Endodermal cell (in vitro differentiated cells): ENCODE data around the gene RELA. TPM values are rescaled to one million over a fixed set of nuclear protein-coding genes. Genes with fewer than 3 reads are reported as not detected.

ENCODE experiments used
- DNase-seq: peaks from one replicate; pipeline ENCODE4 v3.0.0-alpha.2; 2017
- H3K27ac ChIP-seq: 2 replicates; pipeline ENCODE4 v1.5.1; 2013; ENCODE audit warnings: mild to moderate bottlenecking, low read depth, low read length, moderate library complexity
- H3K27me3 ChIP-seq: 2 replicates; pipeline ENCODE4 v1.6.1; 2013; ENCODE audit warnings: mild to moderate bottlenecking, low read length, moderate library complexity; ENCODE audit not compliant: insufficient read depth, control insufficient read depth, poor library complexity, severe bottlenecking
- H3K36me3 ChIP-seq: 2 replicates; pipeline ENCODE4 v1.7.0; 2013; ENCODE audit warnings: mild to moderate bottlenecking, low read length, moderate library complexity; ENCODE audit not compliant: control insufficient read depth, insufficient read depth
- H3K4me1 ChIP-seq: one replicate; pipeline ENCODE4 v1.7.0; 2013; ENCODE audit warnings: low read length; ENCODE audit not compliant: control insufficient read depth, insufficient read depth
- H3K4me3 ChIP-seq: 2 replicates; pipeline ENCODE4 v1.5.1; 2013; ENCODE audit warnings: mild to moderate bottlenecking, low read length, moderate library complexity
- H3K9ac ChIP-seq: 2 replicates; pipeline ENCODE4 v1.6.1; 2013; ENCODE audit warnings: mild to moderate bottlenecking, low read length, moderate library complexity; ENCODE audit not compliant: poor library complexity, severe bottlenecking; ENCODE audit errors: extremely low read depth
- H3K9me3 ChIP-seq: 2 replicates; pipeline ENCODE4 v1.6.1; 2013; ENCODE audit warnings: mild to moderate bottlenecking, low read length, moderate library complexity; ENCODE audit not compliant: control insufficient read depth
- H3K27ac Mint-ChIP-seq: 2 replicates; pipeline ENCODE4 v1.8.0; 2020; ENCODE audit warnings: mixed read lengths
- H3K27me3 Mint-ChIP-seq: 2 replicates; pipeline ENCODE4 v1.8.0; 2021; ENCODE audit warnings: mild to moderate bottlenecking, mixed read lengths; ENCODE audit not compliant: insufficient read depth
- H3K36me3 Mint-ChIP-seq: 2 replicates; pipeline ENCODE4 v1.8.0; 2020; ENCODE audit warnings: low read depth, mixed read lengths
- H3K4me1 Mint-ChIP-seq: 2 replicates; pipeline ENCODE4 v1.8.0; 2020; ENCODE audit warnings: mixed read lengths
- H3K4me3 Mint-ChIP-seq: 2 replicates; pipeline ENCODE4 v1.8.0; 2020; ENCODE audit warnings: mild to moderate bottlenecking, moderate library complexity, mixed read lengths
- H3K9me3 Mint-ChIP-seq: 2 replicates; pipeline ENCODE4 v1.8.0; 2020; ENCODE audit warnings: mild to moderate bottlenecking, mixed read lengths
- CTCF ChIP-seq: fragments of 200-600 bp; sonication (generic); conservative IDR thresholded peaks from 2 replicates; pipeline ENCODE4 v1.5.0; 2021; ENCODE audit warnings: antibody characterized with exemption, mild to moderate bottlenecking
- WGBS, 2 experiments: methylation state at CpG; one replicate each; pipeline versions ENCODE4 v1.1.5 to v1.1.7; 2013; ENCODE audit warnings: missing lambda C conversion rate in 2 of 2, mixed read lengths in 1 of 2; ENCODE audit not compliant: insufficient coverage in 1 of 2, insufficient read length in 1 of 2; 5-methylcytosine and 5-hydroxymethylcytosine counted together
- total RNA-seq, 2 donors: library from RNA; stranded (reverse); fragmentation: NEBNext Ultra II Directional in 1 of 2; extraction: Animal tissue kit (Norgen Biotek cat#: 25700) in 1 of 2; gene quantifications; 2 replicates in 1 of 2; 3 replicates in 1 of 2; pipeline ENCODE4 v1.2.1, GENCODE V29; 2021

RELA gene
- total RNA-seq, 2 donors from 2014 or later, result 40.2 to 41.1 TPM

- Histone ChIP-seq H3K27me3 (no peaks in the 10 kb centered on the region), H3K4me3 (no peak overlapping the region), H3K27ac (no peak overlapping the region), H3K9ac (no peak overlapping the region), H3K4me1 (peaks cover 3% of the 10 kb centered on the region), H3K36me3 (peaks cover 38% of the 10 kb centered on the region), H3K9me3 (no peaks in the 10 kb centered on the region)
- Mint-ChIP-seq H3K4me3 (no peak overlapping the region), H3K9me3 (no peaks in the 10 kb centered on the region), H3K27me3 (peaks cover 2% of the 10 kb centered on the region), H3K36me3 (peaks cover 33% of the 10 kb centered on the region), H3K4me1 (peaks cover 8% of the 10 kb centered on the region), H3K27ac (no peak overlapping the region)
- no peak for DNase-seq
- whole genome bisulfite sequencing, 2 experiments, result 59 to 87% methylated on average over 5 to 6 of the region's 6 CpGs
- no peak for TF ChIP-seq CTCF
Observed at GRCh38 chr11:65610404-65610803, 52.3 kb downstream of the RELA start.

GRCh38 chr11:65609665-65610064, 53.1 kb downstream of the RELA start:
- Histone ChIP-seq H3K9me3 (no peaks in the 10 kb centered on the region), H3K27me3 (no peaks in the 10 kb centered on the region), H3K27ac (no peak overlapping the region), H3K4me1 (peaks cover 3% of the 10 kb centered on the region), H3K36me3 (peaks cover 46% of the 10 kb centered on the region), H3K4me3 (no peak overlapping the region), H3K9ac (no peak overlapping the region)
- H3K4me3 Mint-ChIP-seq, result no peak overlapping the region
- peaks cover 38% of the 10 kb centered on the region for H3K36me3 Mint-ChIP-seq
- 93 to 94% methylated on average over 5 of the region's 5 CpGs for WGBS, 2 experiments
- DNase-seq, result no peak
- peaks cover 8% of the 10 kb centered on the region for H3K4me1 Mint-ChIP-seq
- no peak for TF ChIP-seq CTCF
- peaks cover 2% of the 10 kb centered on the region for H3K27me3 Mint-ChIP-seq
- no peak overlapping the region for H3K27ac Mint-ChIP-seq
- no peaks in the 10 kb centered on the region for H3K9me3 Mint-ChIP-seq

GRCh38 chr11:65609229-65609628, 53.5 kb downstream of the RELA start:
- no peak overlapping the region for H3K4me3 ChIP-seq
- H3K9me3 ChIP-seq, result no peaks in the 10 kb centered on the region
- Mint-ChIP-seq H3K27ac (no peak overlapping the region), H3K4me3 (no peak overlapping the region), H3K4me1 (peaks cover 8% of the 10 kb centered on the region), H3K9me3 (no peaks in the 10 kb centered on the region), H3K36me3 (peaks cover 43% of the 10 kb centered on the region), H3K27me3 (peaks cover 2% of the 10 kb centered on the region)
- no peak for DNase-seq
- H3K9ac ChIP-seq, result no peak overlapping the region
- H3K27ac ChIP-seq, result no peak overlapping the region
- 90 to 97% methylated on average over 3 of the region's 3 CpGs for WGBS, 2 experiments
- H3K4me1 ChIP-seq, result peaks cover 3% of the 10 kb centered on the region
- peaks cover 50% of the 10 kb centered on the region for H3K36me3 ChIP-seq
- no peak for TF ChIP-seq CTCF
- H3K27me3 ChIP-seq, result no peaks in the 10 kb centered on the region
